ENCODE data around the gene MANF.

DNA sequence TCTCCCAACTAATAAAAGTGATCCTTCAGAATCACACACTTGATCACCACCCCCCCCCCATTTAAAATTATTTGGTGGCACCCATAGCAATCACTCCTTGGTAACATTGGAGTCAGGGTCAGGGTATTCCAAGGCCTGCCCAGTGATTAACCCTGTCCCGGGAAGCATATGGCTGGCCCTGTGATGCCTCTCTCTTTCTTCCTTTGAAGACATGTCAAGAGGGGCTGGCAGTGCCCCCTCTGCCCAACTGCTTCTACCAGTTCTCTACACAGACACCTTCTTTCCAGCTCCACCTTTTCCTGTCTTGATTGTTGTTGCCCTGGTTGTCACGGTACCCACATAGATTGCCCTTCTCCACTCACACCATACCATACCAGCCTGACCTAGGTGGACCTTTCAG, 30.9 kb upstream of the MANF start:
- TF ChIP-seq EZH2 (IDR thresholded peaks at IDR 0.05; ENCODE audit: borderline replicate concordance, low read depth, low read length, poor library complexity, severe bottlenecking), result no peak
- TF ChIP-seq, protein P1, sequence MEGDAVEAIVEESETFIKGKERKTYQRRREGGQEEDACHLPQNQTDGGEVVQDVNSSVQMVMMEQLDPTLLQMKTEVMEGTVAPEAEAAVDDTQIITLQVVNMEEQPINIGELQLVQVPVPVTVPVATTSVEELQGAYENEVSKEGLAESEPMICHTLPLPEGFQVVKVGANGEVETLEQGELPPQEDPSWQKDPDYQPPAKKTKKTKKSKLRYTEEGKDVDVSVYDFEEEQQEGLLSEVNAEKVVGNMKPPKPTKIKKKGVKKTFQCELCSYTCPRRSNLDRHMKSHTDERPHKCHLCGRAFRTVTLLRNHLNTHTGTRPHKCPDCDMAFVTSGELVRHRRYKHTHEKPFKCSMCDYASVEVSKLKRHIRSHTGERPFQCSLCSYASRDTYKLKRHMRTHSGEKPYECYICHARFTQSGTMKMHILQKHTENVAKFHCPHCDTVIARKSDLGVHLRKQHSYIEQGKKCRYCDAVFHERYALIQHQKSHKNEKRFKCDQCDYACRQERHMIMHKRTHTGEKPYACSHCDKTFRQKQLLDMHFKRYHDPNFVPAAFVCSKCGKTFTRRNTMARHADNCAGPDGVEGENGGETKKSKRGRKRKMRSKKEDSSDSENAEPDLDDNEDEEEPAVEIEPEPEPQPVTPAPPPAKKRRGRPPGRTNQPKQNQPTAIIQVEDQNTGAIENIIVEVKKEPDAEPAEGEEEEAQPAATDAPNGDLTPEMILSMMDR (conservative IDR thresholded peaks at IDR 0.05; ENCODE audit: low read depth, low read length), result no peak

Measured in A673 (cell line).